Stimulated activated CD4-positive, alpha-beta T cell treated with anti-CD3 and anti-CD28 coated beads, Interleukin-2, amount 100 ng/mL, for 24 hours (primary cell): Measurements from ENCODE around the gene RBM27.
"Not testable (repeated sequence)": the region's sequence is repeated elsewhere in the genome, so short reads cannot be mapped to it uniquely, and the experiment has no call there.

Source experiments
- DNase-seq, 2 donors: peaks; one replicate each; pipeline ENCODE4 v3.0.0-alpha.2; 2020

RBM27 gene, protein sequence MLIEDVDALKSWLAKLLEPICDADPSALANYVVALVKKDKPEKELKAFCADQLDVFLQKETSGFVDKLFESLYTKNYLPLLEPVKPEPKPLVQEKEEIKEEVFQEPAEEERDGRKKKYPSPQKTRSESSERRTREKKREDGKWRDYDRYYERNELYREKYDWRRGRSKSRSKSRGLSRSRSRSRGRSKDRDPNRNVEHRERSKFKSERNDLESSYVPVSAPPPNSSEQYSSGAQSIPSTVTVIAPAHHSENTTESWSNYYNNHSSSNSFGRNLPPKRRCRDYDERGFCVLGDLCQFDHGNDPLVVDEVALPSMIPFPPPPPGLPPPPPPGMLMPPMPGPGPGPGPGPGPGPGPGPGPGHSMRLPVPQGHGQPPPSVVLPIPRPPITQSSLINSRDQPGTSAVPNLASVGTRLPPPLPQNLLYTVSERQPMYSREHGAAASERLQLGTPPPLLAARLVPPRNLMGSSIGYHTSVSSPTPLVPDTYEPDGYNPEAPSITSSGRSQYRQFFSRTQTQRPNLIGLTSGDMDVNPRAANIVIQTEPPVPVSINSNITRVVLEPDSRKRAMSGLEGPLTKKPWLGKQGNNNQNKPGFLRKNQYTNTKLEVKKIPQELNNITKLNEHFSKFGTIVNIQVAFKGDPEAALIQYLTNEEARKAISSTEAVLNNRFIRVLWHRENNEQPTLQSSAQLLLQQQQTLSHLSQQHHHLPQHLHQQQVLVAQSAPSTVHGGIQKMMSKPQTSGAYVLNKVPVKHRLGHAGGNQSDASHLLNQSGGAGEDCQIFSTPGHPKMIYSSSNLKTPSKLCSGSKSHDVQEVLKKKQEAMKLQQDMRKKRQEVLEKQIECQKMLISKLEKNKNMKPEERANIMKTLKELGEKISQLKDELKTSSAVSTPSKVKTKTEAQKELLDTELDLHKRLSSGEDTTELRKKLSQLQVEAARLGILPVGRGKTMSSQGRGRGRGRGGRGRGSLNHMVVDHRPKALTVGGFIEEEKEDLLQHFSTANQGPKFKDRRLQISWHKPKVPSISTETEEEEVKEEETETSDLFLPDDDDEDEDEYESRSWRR

DNA sequence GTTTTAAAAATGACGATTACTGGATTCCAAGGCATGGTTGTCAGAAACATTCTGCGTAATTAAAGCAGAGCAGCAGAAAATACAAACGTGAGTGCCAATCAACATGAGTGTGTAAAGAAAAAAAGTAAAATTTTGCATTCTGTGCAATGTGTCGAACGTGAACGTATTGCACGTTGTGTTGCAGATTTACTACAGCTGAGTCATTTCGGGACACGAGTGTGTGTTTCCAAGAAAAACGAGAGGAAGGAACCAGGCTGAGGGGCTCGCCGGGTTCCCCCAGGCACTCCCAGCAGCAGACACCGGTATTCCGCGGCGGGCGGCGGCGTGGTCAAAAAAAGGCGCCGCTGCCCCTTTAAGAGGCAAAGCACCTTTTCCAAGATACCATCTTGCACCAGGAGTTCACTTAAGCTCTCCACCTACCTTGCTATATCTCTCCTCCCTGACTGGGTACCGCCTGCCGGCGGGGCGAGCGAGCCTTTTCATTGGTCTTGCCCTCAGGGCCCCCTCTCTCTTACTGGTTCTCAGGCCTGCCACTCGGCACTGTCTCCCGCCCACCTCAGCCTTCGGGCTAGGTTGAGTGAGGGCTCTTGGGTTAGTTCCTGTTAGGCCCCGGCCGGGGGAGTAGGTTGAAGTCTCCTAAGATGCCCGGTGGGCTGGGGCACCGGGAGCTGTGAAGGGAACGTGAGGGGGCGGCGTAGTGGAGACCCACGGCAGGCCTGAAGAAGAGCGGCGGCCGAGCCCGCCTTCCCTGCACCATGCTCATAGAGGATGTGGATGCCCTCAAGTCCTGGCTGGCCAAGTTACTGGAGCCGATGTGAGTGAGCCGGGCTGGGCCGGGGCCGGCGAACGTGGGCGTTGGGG lies at the start of gene RBM27:
RBM27 (plus strand) TSS at position 595 of the 861 bp plus-strand sequence; CDS start at position 756, 161 bp downstream.
- peak; percentile 97 for DNase-seq

DNA sequence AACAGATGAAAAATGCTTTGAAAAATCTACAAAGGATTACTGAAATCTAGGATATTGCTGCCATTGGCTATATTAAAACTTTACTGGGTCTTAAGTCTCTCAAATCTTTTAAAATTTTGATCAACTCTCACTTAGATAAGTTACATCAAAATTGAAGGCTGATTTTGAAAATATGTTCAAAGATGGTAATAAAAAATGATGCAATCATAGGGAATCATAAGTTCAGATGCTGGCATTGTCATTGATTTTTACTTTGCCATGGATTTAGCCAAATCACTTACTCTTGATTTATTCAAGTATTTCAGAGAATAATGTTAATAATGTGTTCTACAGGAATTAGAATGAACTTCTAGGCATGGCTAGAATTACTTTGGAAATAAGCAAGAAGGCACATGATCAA lies 45.1 kb upstream of the RBM27 start:
- DNase-seq: no peak

DNA sequence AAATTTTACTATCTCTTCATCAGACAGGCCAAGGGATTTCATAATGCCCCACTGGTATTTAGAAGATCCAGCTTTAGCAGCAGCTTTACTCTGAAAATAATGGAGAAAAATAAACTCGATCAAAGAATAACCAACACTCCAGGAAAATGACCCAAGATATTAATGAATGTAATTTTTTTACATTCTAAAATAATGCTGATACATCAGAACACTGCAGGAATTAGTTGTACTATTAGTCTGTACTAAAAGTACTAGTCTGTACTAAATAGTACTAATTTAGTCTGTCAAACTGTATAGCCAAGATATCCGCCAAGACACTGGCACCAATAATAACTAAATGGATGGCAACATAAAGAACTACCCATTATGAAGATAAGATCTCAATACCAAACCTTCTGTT lies 39.0 kb upstream of the RBM27 start:
- DNase-seq: no peak

DNA sequence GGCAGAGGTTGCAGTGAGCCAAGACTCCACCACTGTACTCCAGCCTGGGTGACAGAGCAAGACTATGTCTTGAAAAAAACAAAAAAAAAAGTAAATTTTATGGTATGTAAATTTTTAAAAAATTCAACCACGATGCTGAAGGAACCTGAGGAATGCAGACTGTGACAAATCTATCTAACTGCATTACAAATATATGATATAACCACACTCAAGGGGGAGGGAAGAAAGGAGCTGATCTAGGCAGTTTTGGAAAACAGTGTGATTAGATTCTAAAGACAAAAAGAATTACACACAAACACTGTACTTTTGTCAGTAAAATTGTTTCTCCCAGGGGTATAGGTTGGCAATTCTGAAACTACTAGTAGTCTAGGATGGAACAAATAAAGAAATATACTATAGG lies 37.9 kb upstream of the RBM27 start:
- DNase-seq: no peak

DNA sequence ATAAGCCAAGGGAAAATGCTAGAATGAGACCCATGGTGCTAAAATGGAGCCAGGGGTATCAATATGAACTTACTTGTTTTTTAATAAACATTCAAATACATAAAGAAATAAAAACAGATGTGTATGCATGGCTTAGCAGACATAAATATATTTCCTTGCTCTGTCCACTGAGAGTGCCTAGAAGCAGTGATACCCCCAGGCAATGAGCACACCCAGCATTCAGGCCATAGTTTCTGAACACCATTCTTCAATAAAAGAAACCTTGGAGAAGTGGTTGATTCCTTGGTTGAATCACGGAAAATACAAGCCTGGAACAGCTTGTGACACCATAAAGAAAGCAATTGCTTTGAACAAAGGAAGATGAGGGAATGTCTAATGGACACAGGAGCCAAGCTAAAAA lies 37.5 kb upstream of the RBM27 start:
- no peak for DNase-seq

DNA sequence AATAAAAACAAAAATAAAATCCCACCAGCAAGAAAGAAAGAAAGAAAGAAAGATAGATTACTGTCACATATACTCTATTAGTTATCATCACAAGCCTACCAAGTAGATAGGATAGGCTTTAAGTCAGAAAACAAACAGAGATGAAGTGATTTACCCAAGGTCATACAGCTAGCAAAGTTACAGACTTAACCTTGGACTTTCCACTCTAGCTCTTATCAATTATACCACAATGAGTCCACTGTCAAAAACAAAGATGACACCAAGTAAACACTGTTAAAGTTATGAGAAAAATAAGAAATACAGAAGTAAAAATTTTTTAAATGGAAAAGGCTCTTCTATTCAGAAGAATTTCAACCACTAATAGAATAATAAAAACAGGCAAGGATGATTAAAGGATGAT lies 34.3 kb upstream of the RBM27 start:
- no peak for DNase-seq

DNA sequence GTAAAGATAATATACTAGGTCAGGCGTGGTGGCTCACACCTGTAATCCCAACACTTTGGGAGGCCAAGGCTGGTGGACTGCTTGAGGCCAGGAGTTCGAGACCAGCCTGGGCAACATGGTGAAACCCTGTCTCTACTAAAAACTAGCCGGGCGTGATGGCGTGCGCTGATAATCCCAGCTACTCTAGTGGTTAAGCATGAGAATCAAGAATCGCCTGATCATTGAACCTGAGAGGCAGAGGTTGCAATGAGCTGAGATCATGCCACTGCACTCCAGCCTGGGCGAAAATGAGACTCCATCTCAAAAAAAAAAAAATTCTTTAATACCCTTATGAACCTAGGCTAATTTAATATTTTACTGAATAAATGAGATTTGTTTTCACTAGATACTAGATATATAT lies 30.4 kb upstream of the RBM27 start:
- not testable (repeated sequence) for DNase-seq

DNA sequence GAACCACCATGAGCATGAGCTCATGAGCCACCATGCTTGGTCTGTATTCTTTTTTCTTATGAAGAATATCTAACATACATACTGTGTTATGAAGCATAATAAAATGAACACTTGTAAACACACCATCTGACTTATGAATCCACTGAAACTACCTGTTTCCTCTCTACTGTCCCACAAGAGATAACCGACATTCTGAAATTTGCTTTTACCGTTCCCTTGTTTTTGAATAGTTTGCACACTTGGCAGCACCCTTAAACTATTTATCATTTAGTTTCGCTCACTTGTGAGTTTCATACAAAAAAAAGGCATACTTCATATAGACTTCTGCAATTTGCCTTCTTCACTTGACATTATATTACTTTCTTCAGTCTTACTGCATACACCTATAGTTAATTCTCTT lies 29.8 kb upstream of the RBM27 start:
- no peak for DNase-seq

DNA sequence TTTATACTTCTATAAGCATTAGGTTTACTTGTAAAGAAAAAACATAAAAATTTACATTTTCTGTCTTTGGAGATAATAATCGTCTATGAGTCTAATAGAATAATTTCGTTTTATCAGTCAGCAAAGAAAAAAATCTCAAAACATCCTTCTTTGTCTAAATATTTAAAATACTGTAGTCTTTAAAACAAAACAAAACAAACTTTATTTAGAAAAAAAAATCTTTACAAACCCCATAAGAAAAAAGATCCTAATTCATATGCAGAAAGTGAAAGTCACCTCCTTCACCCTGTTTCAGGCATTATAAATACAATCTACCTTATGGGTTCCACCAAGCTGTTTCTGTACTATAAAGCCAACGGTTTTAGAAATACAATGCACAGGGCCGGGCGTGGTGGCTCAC lies 26.6 kb upstream of the RBM27 start:
- DNase-seq: no peak

DNA sequence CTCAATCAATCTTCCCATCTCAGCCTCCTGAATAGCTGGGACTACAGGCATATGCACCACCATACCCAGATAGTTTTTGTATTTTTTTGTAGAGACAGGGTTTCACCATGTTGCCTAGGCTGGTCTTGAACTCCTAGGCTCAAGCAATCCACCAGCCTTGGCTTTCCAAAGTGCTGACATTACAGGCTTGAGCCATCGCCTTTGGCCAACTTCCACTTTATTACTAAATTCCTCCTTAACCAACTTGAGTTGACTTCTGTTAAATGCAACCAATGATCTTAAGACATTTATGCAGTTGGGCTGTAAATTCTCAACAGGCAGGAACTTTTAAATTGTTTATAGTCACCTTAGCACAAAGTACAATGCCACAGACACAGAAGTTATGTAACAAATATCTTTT lies 23.7 kb upstream of the RBM27 start:
- DNase-seq: no peak

DNA sequence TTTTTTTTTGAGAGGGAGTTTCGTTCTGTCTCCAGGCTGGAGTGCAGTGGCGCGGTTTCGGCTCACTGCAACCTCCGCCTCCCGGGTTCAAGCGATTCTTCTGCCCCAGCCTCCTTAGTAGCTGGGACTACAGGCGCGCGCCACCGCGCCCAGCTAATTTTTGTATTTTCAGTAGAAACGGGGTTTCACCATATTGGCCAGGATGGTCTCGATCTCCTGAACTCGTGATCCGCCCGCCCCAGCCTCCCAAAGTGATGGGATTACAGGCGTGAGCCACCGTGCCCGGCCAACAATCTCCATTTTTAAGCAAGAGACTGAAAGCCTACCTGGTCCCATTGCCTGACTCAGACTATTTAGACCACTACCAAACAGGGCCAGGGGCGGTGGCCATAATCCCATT lies 20.0 kb upstream of the RBM27 start:
- DNase-seq: not testable (repeated sequence)

DNA sequence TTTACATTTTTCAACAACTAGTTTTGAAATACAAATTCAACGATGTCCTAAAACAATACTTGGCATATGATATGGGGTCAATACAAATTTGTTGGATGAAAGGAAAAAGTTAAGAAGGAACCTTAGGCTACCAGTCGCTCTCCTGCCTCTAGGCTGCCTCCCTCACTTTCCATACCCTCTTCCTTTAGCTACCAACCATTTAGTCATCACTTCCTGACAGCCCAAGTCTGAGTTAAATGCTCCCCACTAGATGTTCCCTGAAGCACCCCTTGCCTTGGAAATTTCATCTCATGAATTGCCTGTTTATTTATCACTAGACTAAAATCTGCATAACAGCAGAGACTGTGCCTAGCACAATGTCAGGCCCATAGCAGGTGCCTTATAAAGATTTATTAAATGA lies 18.2 kb upstream of the RBM27 start:
- no peak for DNase-seq

DNA sequence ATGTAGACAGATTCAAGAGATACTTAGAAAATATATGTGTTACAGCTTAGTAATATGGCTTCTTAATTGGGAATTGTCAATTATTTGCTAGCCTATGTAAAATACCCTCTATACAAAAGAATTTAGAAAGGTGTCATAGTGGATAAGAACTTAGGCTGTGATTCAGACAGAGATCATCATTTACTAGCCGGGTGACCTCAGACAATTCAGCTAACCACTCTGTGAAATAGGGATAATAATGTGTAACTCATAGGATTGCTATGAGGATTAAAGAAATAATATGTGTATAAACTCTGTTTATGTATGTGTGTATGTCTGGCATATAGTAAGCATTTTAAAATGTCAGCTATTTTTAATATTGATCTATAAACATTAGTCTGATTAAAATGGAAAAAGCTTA lies 15.0 kb upstream of the RBM27 start:
- DNase-seq: no peak

DNA sequence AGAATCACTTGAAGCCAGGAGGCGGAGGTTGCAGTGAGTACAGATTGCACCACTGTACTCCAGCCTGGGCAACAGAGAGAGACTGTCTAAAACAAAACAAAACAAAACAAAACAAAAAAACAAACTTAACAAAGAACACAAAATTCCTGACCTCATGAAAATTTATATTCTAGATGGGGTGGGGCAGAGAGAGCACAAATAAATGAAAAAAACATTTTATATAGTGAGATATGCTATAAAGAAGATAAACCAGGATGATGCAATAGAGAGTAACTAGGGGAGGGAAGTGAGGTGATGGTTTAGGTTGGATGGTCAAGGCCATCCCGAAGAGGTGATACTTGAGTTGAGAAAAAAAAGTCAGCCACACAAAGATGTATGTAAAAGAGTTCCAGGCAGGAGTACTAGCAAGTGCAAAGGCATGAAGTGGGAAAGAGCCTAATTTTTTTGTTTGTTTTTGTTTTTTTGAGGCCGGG lies 10.8 kb upstream of the RBM27 start:
- no peak for DNase-seq

DNA sequence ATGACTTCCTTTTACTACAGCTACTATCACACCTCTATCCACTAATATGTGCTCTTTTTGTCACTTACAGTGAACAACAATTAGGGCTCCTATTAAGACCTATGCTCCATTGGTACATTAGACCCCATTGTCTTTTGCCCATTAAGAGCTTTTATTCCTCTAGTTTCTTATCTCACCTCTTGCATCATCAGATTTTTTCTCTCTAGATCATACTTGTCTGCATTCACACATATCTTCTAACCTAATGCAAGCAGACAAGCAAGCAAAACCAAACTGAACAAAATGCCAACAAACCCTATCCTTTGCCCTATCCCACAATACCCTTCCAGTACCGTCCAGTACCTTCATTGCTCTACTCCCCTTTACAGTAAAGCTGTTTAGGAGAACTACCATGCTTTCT lies 10.1 kb upstream of the RBM27 start:
- no peak for DNase-seq

DNA sequence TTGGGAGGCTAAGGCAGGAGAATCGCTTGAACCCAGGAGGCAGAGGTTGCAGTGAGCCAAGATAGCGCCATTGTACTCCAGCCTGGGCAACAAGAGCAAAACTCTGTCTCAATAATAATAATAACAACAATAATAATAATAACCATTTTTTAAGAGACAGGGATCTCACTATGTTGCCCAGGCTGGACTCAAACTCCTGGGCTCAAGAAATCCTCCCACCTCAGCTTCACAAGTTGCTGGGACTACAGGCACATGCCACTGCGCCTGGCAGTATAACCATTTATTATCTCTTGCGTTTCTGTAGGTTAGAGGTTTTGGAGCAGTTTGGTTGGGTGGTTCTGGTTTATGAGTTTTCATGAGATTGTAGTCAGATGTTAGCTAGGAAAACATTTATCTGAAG lies 8.4 kb upstream of the RBM27 start:
- DNase-seq: not testable (repeated sequence)

DNA sequence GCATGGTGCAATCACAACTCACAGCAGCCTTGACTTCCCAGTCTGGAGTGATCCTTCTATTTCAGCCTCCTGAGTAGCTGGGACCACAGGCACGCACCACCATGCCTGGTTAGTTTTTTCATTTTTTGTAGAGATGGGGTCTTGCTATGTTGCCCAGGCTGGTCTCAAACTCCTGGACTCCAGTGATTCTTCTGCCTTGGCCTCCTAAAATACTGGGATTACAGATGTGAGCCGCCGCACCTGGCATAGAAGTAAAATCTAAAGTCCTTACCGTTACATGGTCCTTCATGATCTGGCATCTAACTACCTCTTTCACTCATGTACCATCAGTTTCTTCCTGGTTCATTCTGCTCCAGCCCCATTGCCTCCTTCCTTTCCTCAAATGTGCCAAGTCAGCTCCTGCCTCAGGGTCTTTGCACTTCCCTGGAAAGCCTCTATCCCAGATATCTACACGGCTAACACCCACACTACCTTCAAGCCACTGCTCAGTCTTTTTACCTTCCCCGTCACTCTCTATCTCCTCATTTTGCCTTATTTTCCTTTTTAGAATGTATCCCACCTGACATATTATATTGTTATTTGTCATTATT lies 6.9 kb upstream of the RBM27 start:
- no peak for DNase-seq

DNA sequence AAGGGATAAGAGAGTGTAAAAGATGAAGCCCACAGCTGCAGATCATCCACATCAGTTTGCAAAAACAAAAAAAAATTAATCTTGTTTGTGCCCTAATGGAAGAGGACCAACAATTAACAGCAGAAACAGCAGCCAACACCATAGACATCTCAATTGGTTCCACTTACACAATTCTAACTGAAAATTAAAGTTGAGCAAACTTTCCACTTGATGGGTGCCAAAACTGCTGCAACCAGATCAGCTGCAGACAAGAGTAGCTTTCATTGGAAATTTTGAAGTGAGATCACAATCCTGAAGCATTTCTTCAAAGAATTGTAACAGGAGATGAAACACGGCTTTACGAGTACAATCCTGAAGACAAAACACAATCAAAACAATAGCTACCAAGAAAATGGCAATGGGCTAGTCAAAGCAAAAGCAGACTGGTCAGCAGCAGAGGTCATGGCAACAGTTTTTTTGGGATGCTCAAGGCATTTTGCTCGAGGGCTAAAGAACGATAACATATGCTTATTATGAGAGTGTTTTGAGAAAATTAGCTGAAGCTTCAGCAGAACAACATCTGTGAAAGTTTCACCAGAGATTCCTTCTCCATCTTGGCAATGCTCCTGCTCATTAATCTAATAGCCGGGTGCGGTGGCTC lies 4.1 kb upstream of the RBM27 start:
- DNase-seq: no peak

DNA sequence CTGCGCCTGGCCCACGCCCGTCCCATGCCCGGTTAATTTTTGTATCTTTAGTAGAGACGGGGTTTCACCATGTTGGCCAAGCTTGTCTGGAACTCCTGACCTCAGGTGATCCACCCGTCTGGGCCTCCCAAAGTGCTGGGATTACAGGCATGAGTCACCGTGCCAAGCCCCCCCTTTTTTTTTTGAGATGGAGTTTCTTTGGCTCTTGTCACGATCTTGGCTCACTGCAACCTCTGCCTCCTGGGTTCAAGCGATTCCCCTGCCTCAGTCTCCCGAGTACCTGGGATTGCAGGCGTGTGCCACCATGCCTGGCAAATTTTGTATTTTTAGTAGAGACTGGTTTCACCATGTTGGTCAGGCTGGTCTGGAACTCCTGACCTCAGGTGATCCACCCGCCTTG lies 1.6 kb upstream of the RBM27 start:
- DNase-seq: not testable (repeated sequence)

DNA sequence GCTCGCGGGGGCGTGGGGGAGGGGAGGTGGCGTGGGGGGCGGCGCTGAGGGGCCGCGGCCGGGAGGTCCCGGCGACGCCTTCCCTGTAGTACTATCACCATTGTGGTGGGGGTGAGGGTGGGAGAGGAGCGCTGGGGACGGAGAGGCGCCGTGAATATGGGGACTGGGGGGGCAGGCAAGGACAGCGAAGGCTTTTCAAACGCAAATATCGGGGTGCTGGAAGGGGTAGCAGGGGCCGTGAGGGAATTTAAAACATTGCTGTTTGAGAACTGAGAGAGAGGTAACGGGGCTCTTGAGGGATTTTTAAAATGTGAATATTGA lies 427 bp downstream of the RBM27 start:
- no peak for DNase-seq

DNA sequence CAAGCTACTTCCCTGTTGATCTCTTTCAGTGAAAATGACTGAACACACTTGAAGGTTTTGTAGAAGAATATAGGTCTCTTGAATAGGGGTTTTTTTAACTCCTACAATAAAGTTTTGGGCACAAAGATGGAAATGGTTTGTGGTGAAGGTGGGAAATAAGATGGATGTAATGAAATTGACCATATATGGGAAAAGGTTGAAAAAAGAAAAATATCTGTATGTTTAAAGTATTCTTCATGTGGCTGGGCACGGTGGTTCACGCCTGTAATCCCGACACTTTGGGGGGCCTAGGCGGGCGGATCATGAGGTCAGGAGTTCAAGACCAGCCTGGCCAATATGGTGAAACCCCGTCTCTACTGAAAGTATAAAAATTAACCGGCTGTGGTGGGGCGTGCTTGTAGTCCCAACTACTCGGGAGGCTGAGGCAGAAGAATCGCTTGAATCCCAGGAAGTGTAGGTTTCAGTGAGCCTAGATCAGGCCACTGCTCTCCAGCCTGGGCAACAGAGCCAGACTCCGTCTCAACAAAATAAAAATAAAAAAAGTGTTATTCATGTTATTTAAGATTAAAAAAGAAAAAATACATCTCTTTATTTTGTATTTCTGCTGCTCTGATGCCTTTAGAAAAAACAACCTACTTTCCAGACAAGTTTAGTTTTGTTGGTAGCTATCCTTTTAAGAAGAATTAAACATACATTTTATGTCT lies 2.2 kb downstream of the RBM27 start:
- no peak for DNase-seq
